ENCODE data around the gene BCORL1. TPM values are rescaled to one million over a fixed set of nuclear protein-coding genes. Genes with fewer than 3 reads are reported as not detected.

The BCORL1 gene
- total and polyA plus RNA-seq, 2 of the 8 experiments (the other 6 are each of a cell fraction or from before 2014, with no cell fraction given): 1.4 to 6.2 TPM

DNA sequence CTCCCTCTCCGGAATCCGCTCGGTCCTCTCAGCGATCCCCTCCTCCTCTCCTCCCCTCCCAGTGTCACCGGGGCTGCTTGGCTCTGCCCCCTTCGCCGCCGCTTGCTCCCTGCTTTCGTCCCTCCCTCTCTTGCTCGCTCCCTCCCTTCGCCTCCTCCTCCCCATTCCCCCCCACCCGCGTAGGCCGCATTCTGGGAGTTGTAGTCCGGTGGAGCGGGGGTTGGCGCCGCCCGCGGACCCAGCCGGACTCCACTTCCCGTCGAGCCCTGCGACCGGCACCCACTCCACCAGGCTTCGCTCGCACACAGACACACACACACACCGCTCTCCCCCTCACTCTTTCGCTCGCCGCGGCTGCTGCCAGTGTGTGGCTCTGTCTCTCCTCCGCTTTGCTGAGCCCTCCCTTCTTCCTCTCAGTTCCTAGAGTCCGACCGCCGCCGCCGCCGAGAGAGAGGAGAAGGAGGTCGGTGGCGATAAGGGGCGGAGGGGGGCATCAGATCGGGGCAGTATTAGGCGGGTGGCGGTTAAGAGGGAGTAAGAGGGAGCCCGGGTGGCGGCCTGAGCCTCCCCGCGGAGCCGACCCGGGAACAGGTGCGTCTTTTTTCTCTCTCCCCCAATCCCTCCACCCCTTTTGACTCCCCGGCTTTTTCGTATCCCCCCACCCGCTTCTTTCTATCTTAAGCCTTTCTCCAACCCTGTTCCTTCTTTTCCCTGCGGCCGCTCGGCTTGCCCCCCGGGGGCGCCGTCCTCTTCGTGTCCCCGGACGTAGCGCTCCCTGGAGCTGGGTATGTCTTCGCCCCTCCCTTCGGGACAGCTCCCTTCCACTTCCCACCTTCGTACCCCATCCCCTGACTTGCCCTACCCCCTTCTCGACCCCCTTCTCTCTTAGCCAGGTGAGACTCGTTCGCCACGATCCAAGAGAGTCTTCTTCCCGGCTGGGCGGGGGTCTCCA lies at the start of gene BCORL1 (continued):
- TF ChIP-seq, protein P1, sequence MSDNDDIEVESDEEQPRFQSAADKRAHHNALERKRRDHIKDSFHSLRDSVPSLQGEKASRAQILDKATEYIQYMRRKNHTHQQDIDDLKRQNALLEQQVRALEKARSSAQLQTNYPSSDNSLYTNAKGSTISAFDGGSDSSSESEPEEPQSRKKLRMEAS (IDR thresholded peaks at IDR 0.05): 0 out of 2 replicates have a peak, but pooled peaks have one; percentile 13
- 0 out of 2 replicates have a peak, but pooled peaks have one; percentile 39 for TF ChIP-seq BACH1 (IDR thresholded peaks at IDR 0.05; ENCODE audit: low read length)
- peak; percentile 63 for TF ChIP-seq CREB1 (IDR thresholded peaks at IDR 0.05)
- peak; percentile 72; the same call in 1 of the 2 replicates for TF ChIP-seq EGR1 (IDR thresholded peaks at IDR 0.05; ENCODE audit: borderline replicate concordance, low read depth, low read length)
- peak; percentile 70; the same call in 1 of the 2 replicates for TF ChIP-seq TBP (IDR thresholded peaks at IDR 0.05; ENCODE audit: low read depth, low read length)
- no peak for TF ChIP-seq NRF1 (IDR thresholded peaks at IDR 0.05; ENCODE audit: low read depth, low read length)
